ENCODE data around the gene IGF1R.

The IGF1R gene

GRCh38 chr15:98676586-98677270 is 28.4 kb downstream of the IGF1R start:
- Histone ChIP-seq H3K4me2 (ENCODE audit: low read depth, low read length, poor library complexity, severe bottlenecking) (no peak overlapping the region), H3K4me3 (ENCODE audit: insufficient read depth, low read length, poor library complexity, severe bottlenecking) (no peak overlapping the region), H2AFZ (ENCODE audit: low read depth, low read length, severe bottlenecking) (no peak overlapping the region), H3K27ac (ENCODE audit: low read depth, low read length) (no peak overlapping the region), H3K9me3 (ENCODE audit: insufficient read depth, low read length) (no peaks in the 10 kb centered on the region), H3K36me3 (ENCODE audit: low read length) (no peaks in the 10 kb centered on the region), H3K9ac (ENCODE audit: low read length) (no peak overlapping the region), H4K20me1 (ENCODE audit: low read depth, low read length) (peaks cover 14% of the 10 kb centered on the region; the same call in 1 of the 2 replicates), H3K9me2 (replicated peaks; ENCODE audit: insufficient read depth, low read length) (no peaks in the 10 kb centered on the region), H3F3A (ENCODE audit: insufficient read depth) (no peaks in the 10 kb centered on the region), H3K27me3 (ENCODE audit: low read length) (no peaks in the 10 kb centered on the region), H3K79me2 (ENCODE audit: insufficient read depth, low read length) (no peaks in the 10 kb centered on the region)
- TF ChIP-seq CTCF (IDR thresholded peaks at IDR 0.05; ENCODE audit: insufficient read depth, low read length, poor library complexity, severe bottlenecking) (no peak), EZH2phosphoT487 (conservative IDR thresholded peaks at IDR 0.05; ENCODE audit: low read length) (no peak)

GRCh38 chr15:98677345-98678059 is 29.2 kb downstream of the IGF1R start:
- Histone ChIP-seq H3K79me2 (ENCODE audit: insufficient read depth, low read length) (no peaks in the 10 kb centered on the region), H3K27me3 (ENCODE audit: low read length) (no peaks in the 10 kb centered on the region), H4K20me1 (ENCODE audit: low read depth, low read length) (peaks cover 14% of the 10 kb centered on the region; the same call in 1 of the 2 replicates), H3K36me3 (ENCODE audit: low read length) (no peaks in the 10 kb centered on the region), H3K4me2 (ENCODE audit: low read depth, low read length, poor library complexity, severe bottlenecking) (no peak overlapping the region), H3K4me3 (ENCODE audit: insufficient read depth, low read length, poor library complexity, severe bottlenecking) (no peak overlapping the region), H3K9me3 (ENCODE audit: insufficient read depth, low read length) (no peaks in the 10 kb centered on the region), H3K9me2 (replicated peaks; ENCODE audit: insufficient read depth, low read length) (no peaks in the 10 kb centered on the region), H3K9ac (ENCODE audit: low read length) (no peak overlapping the region), H3F3A (ENCODE audit: insufficient read depth) (no peaks in the 10 kb centered on the region), H2AFZ (ENCODE audit: low read depth, low read length, severe bottlenecking) (no peak overlapping the region), H3K27ac (ENCODE audit: low read depth, low read length) (no peak overlapping the region)
- TF ChIP-seq EZH2phosphoT487 (conservative IDR thresholded peaks at IDR 0.05; ENCODE audit: low read length) (no peak), CTCF (IDR thresholded peaks at IDR 0.05; ENCODE audit: insufficient read depth, low read length, poor library complexity, severe bottlenecking) (no peak)

GRCh38 chr15:98678484-98678883 is 30.1 kb downstream of the IGF1R start:
- H4K20me1 ChIP-seq (ENCODE audit: low read depth, low read length): peaks cover 9% of the 10 kb centered on the region; the same call in 1 of the 2 replicates
- H3K27me3 ChIP-seq (ENCODE audit: low read length): no peaks in the 10 kb centered on the region
- H3K36me3 ChIP-seq (ENCODE audit: low read length): no peaks in the 10 kb centered on the region
- no peak overlapping the region for H3K27ac ChIP-seq (ENCODE audit: low read depth, low read length)
- H3K4me2 ChIP-seq (ENCODE audit: low read depth, low read length, poor library complexity, severe bottlenecking): no peak overlapping the region
- no peaks in the 10 kb centered on the region for H3F3A ChIP-seq (ENCODE audit: insufficient read depth)
- TF ChIP-seq CTCF (IDR thresholded peaks at IDR 0.05; ENCODE audit: insufficient read depth, low read length, poor library complexity, severe bottlenecking): no peak
- TF ChIP-seq EZH2phosphoT487 (conservative IDR thresholded peaks at IDR 0.05; ENCODE audit: low read length): no peak
- H2AFZ ChIP-seq (ENCODE audit: low read depth, low read length, severe bottlenecking): no peak overlapping the region
- H3K9ac ChIP-seq (ENCODE audit: low read length): no peak overlapping the region
- H3K4me3 ChIP-seq (ENCODE audit: insufficient read depth, low read length, poor library complexity, severe bottlenecking): no peak overlapping the region
- H3K79me2 ChIP-seq (ENCODE audit: insufficient read depth, low read length): no peaks in the 10 kb centered on the region
- H3K9me2 ChIP-seq (replicated peaks; ENCODE audit: insufficient read depth, low read length): no peaks in the 10 kb centered on the region
- H3K9me3 ChIP-seq (ENCODE audit: insufficient read depth, low read length): no peaks in the 10 kb centered on the region
